Stimulated activated CD4-positive, alpha-beta T cell treated with anti-CD3 and anti-CD28 coated beads, Interleukin-12 subunit alpha, Interleukin-12 subunit beta, amount 100 ng/mL, for 4 hours (primary cell): Measurements from ENCODE around the gene PMM2.
"Not testable (repeated sequence)": the region's sequence is repeated elsewhere in the genome, so short reads cannot be mapped to it uniquely, and the experiment has no call there.

Source experiments
- DNase-seq: peaks from one replicate; pipeline ENCODE4 v3.0.0-alpha.2; 2020

PMM2 gene

GRCh38 chr16:8819411-8820034, 21.9 kb downstream of the PMM2 start:
- DNase-seq: no peak

- no peak for DNase-seq
Measured at GRCh38 chr16:8822403-8822802, 24.8 kb downstream of the PMM2 start.

GRCh38 chr16:8826278-8826879, 28.7 kb downstream of the PMM2 start:
- DNase-seq: no peak

- DNase-seq: no peak
Measured at GRCh38 chr16:8828541-8829165, 31.0 kb downstream of the PMM2 start.

GRCh38 chr16:8831450-8831849, 33.8 kb downstream of the PMM2 start:
- DNase-seq: no peak

- no peak for DNase-seq
Measured at GRCh38 chr16:8831871-8832716, 34.5 kb downstream of the PMM2 start.

- no peak for DNase-seq
Measured at GRCh38 chr16:8832717-8833105, 35.1 kb downstream of the PMM2 start.

GRCh38 chr16:8836797-8837196, 39.2 kb downstream of the PMM2 start:
- not testable (repeated sequence) for DNase-seq

GRCh38 chr16:8837594-8837993, 40.0 kb downstream of the PMM2 start:
- DNase-seq: not testable (repeated sequence)

GRCh38 chr16:8842016-8842415, 44.4 kb downstream of the PMM2 start:
- not testable (repeated sequence) for DNase-seq

- not testable (repeated sequence) for DNase-seq
Measured at GRCh38 chr16:8843296-8843695, 45.7 kb downstream of the PMM2 start.

GRCh38 chr16:8845699-8846298, 48.2 kb downstream of the PMM2 start:
- DNase-seq: no peak

GRCh38 chr16:8846401-8846932, 48.8 kb downstream of the PMM2 start:
- DNase-seq: no peak

- DNase-seq: no peak
Measured at GRCh38 chr16:8847145-8847544, 49.5 kb downstream of the PMM2 start.

- DNase-seq: no peak
Measured at GRCh38 chr16:8847623-8848022, 50.0 kb downstream of the PMM2 start.

GRCh38 chr16:8848231-8848938, 50.7 kb downstream of the PMM2 start:
- DNase-seq: no peak

- no peak for DNase-seq
Measured at GRCh38 chr16:8848939-8849391, 51.3 kb downstream of the PMM2 start.

GRCh38 chr16:8849411-8850011, 51.9 kb downstream of the PMM2 start:
- no peak for DNase-seq

- DNase-seq: no peak
Measured at GRCh38 chr16:8850279-8850885, 52.7 kb downstream of the PMM2 start.

GRCh38 chr16:8851761-8852403, 54.2 kb downstream of the PMM2 start:
- no peak for DNase-seq

- DNase-seq: no peak
Measured at GRCh38 chr16:8852534-8852933, 54.9 kb downstream of the PMM2 start.
